ENCODE data around the gene ISLR2.
A peak's percentile ranks its signal among the peaks of the same experiment; 100 is the strongest.

The ISLR2 gene

GRCh38 chr15:74123658-74124057 lies 6.7 kb upstream of the ISLR2 start:
- TF ChIP-seq CTBP1 (IDR thresholded peaks at IDR 0.05; ENCODE audit: borderline replicate concordance) (no peak), ARNT (IDR thresholded peaks at IDR 0.05) (no peak), TARDBP (IDR thresholded peaks at IDR 0.05) (no peak), FOXA1 (IDR thresholded peaks at IDR 0.05) (no peak), HDGF (IDR thresholded peaks at IDR 0.05; ENCODE audit: borderline replicate concordance) (no peak), ELF4 (IDR thresholded peaks at IDR 0.05) (no peak), LEF1 (IDR thresholded peaks at IDR 0.05; ENCODE audit: borderline replicate concordance) (no peak), NFRKB (IDR thresholded peaks at IDR 0.05) (no peak), PKNOX1 (IDR thresholded peaks at IDR 0.05) (no peak), L3MBTL2 (conservative IDR thresholded peaks at IDR 0.05) (no peak), FOXM1 (IDR thresholded peaks at IDR 0.05; ENCODE audit: borderline replicate concordance) (no peak), ZNF384 (IDR thresholded peaks at IDR 0.05) (no peak), SP1 (IDR thresholded peaks at IDR 0.05) (no peak), BHLHE40 (IDR thresholded peaks at IDR 0.05; ENCODE audit: borderline replicate concordance) (no peak), SUZ12 (IDR thresholded peaks at IDR 0.05) (no peak), FOXK2 (IDR thresholded peaks at IDR 0.05) (no peak)
- DNase-seq (ENCODE audit: extremely low spot score) = no peak
- ChIA-PET POLR2A (no interaction called here), CTCF (interaction anchor here (1.0 to 1.2 kb wide), 2 partner anchors 186 to 188 kb away, joined by 4 to 5 read pairs; no protein-coding TSS in a partner anchor)

GRCh38 chr15:74124196-74124595 lies 6.2 kb upstream of the ISLR2 start:
- no peak for DNase-seq (ENCODE audit: extremely low spot score)
- ChIA-PET CTCF (interaction anchor here (1.2 kb wide), 1 partner anchor 186 kb away, joined by 4 read pairs; no protein-coding TSS in a partner anchor), POLR2A (no interaction called here)
- TF ChIP-seq FOXM1 (IDR thresholded peaks at IDR 0.05; ENCODE audit: borderline replicate concordance) (no peak), NFRKB (IDR thresholded peaks at IDR 0.05) (no peak), FOXA1 (IDR thresholded peaks at IDR 0.05) (no peak), BHLHE40 (IDR thresholded peaks at IDR 0.05; ENCODE audit: borderline replicate concordance) (no peak), HDGF (IDR thresholded peaks at IDR 0.05; ENCODE audit: borderline replicate concordance) (no peak), FOXK2 (IDR thresholded peaks at IDR 0.05) (no peak), ZNF384 (IDR thresholded peaks at IDR 0.05) (no peak), LEF1 (IDR thresholded peaks at IDR 0.05; ENCODE audit: borderline replicate concordance) (no peak), ARNT (IDR thresholded peaks at IDR 0.05) (no peak), L3MBTL2 (conservative IDR thresholded peaks at IDR 0.05) (no peak), SP1 (IDR thresholded peaks at IDR 0.05) (no peak), TARDBP (IDR thresholded peaks at IDR 0.05) (no peak), SUZ12 (IDR thresholded peaks at IDR 0.05) (no peak), PKNOX1 (IDR thresholded peaks at IDR 0.05) (no peak), CTBP1 (IDR thresholded peaks at IDR 0.05; ENCODE audit: borderline replicate concordance) (no peak), ELF4 (IDR thresholded peaks at IDR 0.05) (no peak)

GRCh38 chr15:74124759-74125158 lies 5.6 kb upstream of the ISLR2 start:
- TF ChIP-seq BHLHE40 (IDR thresholded peaks at IDR 0.05; ENCODE audit: borderline replicate concordance) (no peak), ARNT (IDR thresholded peaks at IDR 0.05) (no peak), PKNOX1 (IDR thresholded peaks at IDR 0.05) (no peak), TARDBP (IDR thresholded peaks at IDR 0.05) (no peak), FOXA1 (IDR thresholded peaks at IDR 0.05) (no peak), FOXK2 (IDR thresholded peaks at IDR 0.05) (no peak), ELF4 (IDR thresholded peaks at IDR 0.05) (no peak)
- ChIA-PET POLR2A (no interaction called here), CTCF (interaction anchor here (5.8 kb wide), 1 partner anchor 184 kb away, joined by 46 read pairs; no protein-coding TSS in a partner anchor)
- DNase-seq (ENCODE audit: extremely low spot score) = no peak

- DNase-seq (ENCODE audit: extremely low spot score) = peak; percentile 91
- POLR2A ChIA-PET = interaction anchor here (1.0 kb wide), 2 partner anchors 82 to 193 kb away, joined by 3 read pairs; no protein-coding TSS in a partner anchor
- CTCF ChIA-PET = interaction anchor here (0.5 to 5.8 kb wide), 13 partner anchors 11 to 195 kb away, joined by 3 to 46 read pairs (median 4); partner anchors contain the start of gene STRA6
- TF ChIP-seq LEF1 (IDR thresholded peaks at IDR 0.05; ENCODE audit: borderline replicate concordance) (no peak), HDGF (IDR thresholded peaks at IDR 0.05; ENCODE audit: borderline replicate concordance) (no peak), FOXA1 (IDR thresholded peaks at IDR 0.05) (no peak), L3MBTL2 (conservative IDR thresholded peaks at IDR 0.05) (no peak), NFRKB (IDR thresholded peaks at IDR 0.05) (no peak), SP1 (IDR thresholded peaks at IDR 0.05) (no peak), TARDBP (IDR thresholded peaks at IDR 0.05) (no peak), SUZ12 (IDR thresholded peaks at IDR 0.05) (no peak), ZNF384 (IDR thresholded peaks at IDR 0.05) (no peak), PKNOX1 (IDR thresholded peaks at IDR 0.05) (no peak), FOXK2 (IDR thresholded peaks at IDR 0.05) (no peak), BHLHE40 (IDR thresholded peaks at IDR 0.05; ENCODE audit: borderline replicate concordance) (no peak), ARNT (IDR thresholded peaks at IDR 0.05) (no peak), FOXM1 (IDR thresholded peaks at IDR 0.05; ENCODE audit: borderline replicate concordance) (no peak), CTBP1 (IDR thresholded peaks at IDR 0.05; ENCODE audit: borderline replicate concordance) (no peak), ELF4 (IDR thresholded peaks at IDR 0.05) (no peak)
These were observed 3.0 kb upstream of the ISLR2 start for GRCh38 chr15:74127255-74127953.
